ENCODE data around the gene RUSF1.
"Not testable (repeated sequence)": the region's sequence is repeated elsewhere in the genome, so short reads cannot be mapped to it uniquely, and the experiment has no call there.

The RUSF1 gene

GRCh38 chr16:31485571-31485970 lies 22.6 kb downstream of the RUSF1 start:
- no peak for DNase-seq

- no peak for DNase-seq
These were observed 23.6 kb downstream of the RUSF1 start for GRCh38 chr16:31484491-31485171.

DNA sequence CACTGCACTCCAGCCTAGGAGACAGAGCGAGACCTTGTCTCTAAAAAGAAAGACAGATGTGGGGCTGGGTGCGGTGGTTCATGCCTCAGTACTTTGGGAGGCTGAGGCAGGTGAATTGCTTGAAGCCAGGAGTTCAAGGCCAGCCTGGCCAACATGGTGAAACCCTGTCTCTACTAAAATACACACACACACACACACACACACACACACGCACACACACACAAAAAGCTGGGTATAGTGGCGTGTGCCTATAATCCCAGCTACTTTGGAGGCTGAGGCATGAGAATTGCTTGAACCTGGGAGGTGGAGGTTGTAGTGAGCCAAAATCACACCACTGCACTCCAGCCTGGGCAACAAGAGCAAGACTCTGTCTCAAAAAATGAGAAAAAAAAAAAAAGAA lies 24.1 kb downstream of the RUSF1 start:
- DNase-seq: not testable (repeated sequence)

- DNase-seq: no peak
These were observed 25.1 kb downstream of the RUSF1 start, which contains the start of gene SLC5A2 for GRCh38 chr16:31483081-31483480. TSS of gene SLC5A2 (plus strand) at chr16:31483123. CDS start at chr16:31483137, 14 bp downstream.

- no peak for DNase-seq
These were observed 27.2 kb downstream of the RUSF1 start for GRCh38 chr16:31480851-31481536.

DNA sequence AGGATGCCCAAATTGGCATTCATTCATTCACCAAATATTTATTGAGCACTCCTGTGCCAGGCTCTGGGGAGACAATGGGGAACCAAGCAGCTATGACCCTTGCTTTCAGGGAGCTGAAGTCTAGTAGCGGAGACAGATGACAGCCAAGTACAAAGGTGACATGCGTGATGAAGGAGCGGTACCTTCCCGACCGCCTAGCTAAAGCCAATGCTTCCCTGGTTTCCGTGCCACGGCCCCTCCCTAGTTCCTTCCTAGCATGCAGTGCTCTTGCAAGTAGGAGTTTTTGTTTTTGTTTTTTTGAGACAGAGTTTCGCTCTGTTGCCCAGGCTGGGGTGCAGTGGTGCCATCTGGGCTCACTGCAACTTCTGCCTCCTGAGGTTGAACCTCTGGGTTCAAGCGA lies 28.4 kb downstream of the RUSF1 start:
- DNase-seq: no peak

DNA sequence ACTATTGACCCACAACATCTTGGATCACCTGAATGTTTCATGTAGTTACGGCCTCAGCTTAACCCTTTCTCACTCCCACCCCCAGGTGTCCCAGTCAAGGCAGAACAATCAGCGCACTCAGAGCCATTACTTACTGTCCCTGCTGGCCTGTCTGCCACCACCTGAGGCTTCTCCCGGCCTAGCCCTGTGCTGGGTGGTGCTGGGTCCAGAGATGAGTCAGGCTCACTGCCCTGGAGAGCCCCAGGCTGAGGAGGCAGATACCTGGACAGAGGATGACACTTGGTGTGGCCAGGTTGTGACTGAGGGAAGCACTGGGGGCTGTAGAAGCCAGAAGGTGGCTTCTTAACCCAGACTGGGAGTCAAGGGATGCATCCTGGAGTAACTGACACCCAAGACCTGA lies 29.2 kb downstream of the RUSF1 start:
- no peak for DNase-seq

DNA sequence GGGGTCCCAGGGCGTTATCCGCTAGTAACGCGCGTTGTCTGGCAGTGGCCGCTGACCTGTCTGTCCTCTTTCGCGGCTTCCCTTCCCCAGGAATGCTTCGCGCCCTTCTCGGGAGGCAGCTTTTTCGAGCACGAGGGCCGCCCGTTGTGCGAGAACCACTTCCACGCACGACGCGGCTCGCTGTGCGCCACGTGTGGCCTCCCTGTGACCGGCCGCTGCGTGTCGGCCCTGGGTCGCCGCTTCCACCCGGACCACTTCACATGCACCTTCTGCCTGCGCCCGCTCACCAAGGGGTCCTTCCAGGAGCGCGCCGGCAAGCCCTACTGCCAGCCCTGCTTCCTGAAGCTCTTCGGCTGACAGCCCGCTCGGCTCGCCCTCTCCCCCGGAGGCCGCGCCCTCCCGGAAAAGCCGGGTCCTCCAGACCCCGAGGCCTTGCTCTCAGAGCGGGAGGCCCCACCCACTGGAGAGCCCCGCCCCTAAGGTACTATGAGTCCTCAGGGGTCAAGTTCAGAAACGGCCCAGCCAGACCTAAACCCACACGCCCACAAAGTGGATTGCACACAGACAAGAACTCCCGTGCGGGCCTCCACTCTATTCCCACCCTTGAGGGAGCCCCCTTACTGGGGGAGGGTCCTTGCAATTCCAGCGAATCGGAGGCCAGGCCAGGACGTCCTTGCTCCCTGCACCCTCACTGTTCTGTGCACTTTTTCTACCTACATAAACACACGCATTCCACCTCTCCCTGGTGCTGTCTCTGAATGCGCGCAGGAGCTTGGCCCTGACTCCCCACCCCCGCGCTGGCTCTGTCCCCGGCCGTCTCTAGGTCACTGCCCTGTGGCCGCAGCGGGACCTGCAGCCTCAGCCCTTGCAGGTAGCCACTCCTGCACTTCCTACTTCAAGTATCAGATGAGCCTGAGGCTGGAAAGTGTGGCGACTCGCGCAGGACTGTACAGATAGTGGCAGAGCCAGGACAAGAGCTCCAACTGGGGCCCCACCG lies 30.7 kb downstream of the RUSF1 start:
- peak; percentile 24 for DNase-seq

DNA sequence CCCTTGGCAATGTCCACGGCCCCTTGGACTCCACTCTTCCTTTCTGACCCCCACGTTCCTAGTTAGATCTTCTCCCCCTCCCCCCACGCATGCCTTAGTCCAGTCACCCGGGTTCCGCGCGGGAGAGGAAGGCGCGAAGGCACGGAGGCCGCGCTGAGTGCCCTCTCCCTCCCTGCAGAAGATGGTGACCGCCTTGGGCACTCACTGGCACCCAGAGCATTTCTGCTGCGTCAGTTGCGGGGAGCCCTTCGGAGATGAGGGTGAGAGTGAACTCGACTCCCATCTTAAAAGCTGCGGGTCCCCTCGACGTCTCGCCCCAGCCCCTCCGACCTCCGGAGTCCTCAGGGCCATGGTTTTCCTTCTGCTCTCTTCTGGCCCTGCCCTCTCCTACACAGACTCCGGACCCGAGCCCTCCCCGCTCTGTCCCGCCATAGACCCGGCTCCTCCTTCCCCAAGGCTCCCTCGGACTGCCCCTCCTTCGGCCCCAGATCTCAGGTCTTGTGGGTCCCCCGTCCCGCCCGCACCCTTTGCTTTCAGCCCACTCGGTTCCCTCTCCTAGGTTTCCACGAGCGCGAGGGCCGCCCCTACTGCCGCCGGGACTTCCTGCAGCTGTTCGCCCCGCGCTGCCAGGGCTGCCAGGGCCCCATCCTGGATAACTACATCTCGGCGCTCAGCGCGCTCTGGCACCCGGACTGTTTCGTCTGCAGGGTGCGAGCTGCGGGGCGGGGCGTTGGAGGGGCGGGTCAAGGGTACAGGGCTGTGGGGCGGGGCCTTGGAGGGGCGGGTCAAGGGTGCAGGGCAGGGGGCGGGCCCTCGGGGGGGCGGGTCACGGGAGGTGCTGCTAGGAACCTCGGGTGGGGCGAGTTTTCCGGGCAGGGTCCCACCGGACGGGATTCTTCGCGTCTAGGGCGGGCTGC lies 31.6 kb downstream of the RUSF1 start:
- DNase-seq: peak; percentile 88

DNA sequence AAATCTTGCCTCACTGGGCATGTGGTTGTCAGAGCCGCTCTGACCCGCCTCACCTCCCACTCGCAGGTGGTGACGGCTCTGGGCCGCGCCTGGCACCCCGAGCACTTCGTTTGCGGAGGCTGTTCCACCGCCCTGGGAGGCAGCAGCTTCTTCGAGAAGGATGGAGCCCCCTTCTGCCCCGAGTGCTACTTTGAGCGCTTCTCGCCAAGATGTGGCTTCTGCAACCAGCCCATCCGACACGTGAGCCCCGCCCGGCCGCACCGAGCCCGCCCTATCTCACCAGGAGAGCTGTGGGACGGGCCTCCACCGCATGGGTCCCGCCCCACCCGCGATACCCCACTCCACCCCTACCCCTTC lies 32.3 kb downstream of the RUSF1 start:
- no peak for DNase-seq

DNA sequence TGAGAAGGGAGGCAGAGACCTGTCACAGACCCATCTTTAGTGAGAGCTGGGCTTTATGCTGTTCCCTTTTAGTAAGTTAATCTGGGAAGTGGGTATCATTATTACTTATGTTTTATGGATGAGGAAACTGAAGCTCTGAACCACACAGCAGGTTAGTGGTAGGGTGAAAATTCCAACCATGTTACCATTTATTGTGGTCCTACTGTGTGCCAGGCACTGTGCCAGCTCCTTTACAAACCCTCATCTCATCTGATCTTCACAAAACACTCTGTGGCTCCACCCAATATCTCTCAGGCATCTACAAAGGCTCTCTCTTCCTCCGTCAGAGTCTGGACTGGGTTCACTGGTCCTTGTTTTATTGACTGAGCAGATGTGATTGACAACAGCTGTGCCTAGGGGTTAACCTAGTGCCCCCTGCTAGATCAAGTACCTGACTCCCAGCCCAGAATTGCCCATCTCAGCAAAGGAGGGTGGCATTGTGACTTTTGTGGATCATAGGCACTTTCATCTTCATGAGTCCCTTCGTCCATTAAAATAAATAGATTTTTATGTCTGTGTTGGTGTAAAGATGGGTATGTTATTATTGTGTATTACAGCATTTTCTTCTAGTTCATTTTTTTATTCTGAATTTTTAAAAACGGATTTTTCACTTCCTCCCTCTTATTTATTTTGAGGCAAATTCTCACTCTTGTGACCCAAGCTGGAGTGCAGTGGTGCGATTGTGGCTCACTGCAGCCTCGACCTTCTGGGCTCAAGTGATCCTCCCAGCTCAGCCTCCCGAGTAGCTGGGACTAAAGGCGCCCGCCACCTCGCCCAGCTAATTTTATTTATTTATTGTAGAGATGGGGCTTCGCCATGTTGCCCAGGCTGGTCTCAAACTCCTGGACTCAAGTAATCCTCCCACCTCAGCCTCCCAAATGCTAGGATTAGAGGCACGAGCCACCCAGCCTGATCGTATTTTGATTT lies 33.1 kb downstream of the RUSF1 start:
- DNase-seq: no peak

DNA sequence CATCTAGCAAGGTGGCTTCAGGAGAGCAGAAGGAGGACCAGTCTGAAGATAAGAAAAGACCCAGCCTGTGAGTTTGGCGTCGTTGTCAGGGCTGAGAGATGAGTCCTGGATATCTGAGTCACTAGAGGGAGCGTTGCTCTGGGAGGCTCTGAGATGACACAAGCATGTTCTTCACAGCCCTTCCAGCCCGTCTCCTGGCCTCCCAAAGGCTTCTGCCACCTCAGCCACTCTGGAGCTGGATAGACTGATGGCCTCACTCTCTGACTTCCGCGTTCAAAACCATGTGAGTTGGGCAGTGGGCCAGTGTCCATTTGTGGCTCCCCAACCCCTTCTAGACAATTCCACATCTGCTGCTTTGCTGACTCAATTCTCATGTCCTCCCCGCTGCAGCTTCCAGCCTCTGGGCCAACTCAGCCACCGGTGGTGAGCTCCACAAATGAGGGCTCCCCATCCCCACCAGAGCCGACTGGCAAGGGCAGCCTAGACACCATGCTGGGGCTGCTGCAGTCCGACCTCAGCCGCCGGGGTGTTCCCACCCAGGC lies 33.9 kb downstream of the RUSF1 start:
- DNase-seq: no peak

DNA sequence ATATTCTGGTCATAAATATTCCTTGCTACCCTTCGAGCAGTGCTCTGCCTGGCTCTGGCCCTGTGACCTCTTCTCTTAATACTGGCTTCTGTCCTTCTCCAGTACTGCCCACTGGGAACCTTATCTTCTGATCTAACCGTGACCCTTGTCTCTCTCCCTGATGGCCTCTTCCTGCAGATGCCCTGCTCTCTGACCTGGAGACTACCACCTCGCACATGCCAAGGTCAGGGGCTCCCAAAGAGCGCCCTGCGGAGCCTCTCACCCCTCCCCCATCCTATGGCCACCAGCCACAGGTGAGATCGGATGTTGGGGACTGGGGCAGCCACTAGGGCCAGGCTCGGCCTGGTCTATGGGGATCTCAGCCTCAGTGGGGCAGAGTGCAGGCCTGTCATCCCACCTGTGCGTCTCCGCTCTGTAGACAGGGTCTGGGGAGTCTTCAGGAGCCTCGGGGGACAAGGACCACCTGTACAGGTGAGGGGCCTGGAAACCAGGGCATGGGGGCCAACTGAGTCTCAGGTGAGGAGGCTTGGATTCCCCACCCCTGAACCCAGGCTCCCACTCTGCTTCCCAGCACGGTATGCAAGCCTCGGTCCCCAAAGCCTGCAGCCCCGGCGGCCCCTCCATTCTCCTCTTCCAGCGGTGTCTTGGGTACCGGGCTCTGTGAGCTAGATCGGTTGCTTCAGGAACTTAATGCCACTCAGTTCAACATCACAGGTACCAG lies 34.8 kb downstream of the RUSF1 start:
- no peak for DNase-seq

GRCh38 chr16:31472709-31473203 lies 35.4 kb downstream of the RUSF1 start:
- peak; percentile 55 for DNase-seq

GRCh38 chr16:31471875-31472708 lies 36.1 kb downstream of the RUSF1 start, which contains the start of gene TGFB1I1:
TSS of gene TGFB1I1 (plus strand) at chr16:31472152. CDS start at chr16:31472189, 37 bp downstream.
- DNase-seq: no peak

DNA sequence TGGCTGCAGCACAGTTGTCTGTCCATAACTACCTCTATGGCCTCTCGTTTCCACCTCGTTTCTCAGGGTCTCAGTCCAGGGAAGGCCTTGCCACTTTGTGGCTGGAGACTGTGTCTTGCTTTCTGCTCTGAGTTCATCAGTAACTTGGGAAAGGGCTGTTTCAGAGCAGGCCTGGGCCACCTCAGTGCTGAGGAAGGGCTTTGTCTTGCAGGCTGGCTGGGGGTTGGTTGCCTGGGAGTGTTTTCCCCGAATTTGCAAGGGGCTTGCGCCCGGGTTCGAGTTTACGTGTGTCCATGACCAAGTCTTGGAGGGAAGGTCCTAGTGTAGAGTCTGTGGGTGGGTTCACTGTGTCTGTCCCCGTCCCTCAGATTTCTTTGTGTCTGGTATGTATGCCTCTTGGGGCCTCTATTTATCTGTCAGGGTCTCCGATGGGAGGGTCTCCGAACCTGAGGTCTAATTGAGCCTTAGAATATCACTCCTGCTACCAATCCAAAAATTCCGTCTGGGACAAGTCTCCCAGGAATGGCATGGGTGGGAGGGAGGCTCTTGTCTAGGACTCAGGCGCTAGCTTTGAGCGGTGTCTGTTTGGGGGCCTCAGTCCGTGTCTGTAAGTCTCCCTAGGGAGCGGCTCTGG lies 36.8 kb downstream of the RUSF1 start:
- DNase-seq: no peak

- DNase-seq: no peak
These were observed 37.6 kb downstream of the RUSF1 start for GRCh38 chr16:31470615-31471014.

DNA sequence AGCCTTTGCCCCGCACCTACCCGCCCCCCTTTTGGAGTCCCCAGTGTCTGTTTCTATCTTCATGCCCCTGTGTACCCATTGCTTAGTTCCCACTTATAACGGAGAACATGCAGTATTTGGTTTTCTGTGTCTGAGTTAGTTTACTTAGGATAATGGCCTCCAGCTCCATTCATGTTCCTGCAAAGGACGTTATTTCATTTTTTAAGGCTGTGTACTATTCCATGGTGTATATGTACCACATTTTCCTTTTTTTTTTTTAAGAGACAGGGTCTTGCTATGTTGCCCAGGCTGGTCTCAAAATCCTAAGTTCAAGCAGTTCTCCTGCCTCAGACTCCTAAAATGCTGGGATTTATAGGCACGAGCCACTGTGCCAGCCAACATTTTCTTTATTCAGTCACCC lies 40.3 kb downstream of the RUSF1 start:
- DNase-seq: no peak

Data from activated CD4-positive, alpha-beta T cell treated with anti-CD3 and anti-CD28 coated beads, Interleukin-10, Interleukin-2, amounts not matched to agents 100 ng/mL and 50 ng/mL, durations not matched to agents 16 hours and 8 hours (primary cell).